Activated CD8-positive, alpha-beta memory T cell treated with anti-CD3 and anti-CD28 coated beads for 36 hours (primary cell): ENCODE data around the gene SORCS2. TPM values are rescaled to one million over a fixed set of nuclear protein-coding genes. Genes with fewer than 3 reads are reported as not detected.

Experiments
- CTCF ChIA-PET: fragments of 350-600 bp; sonication (Branson Sonifier 250); formaldehyde crosslinking; loops from one replicate; lab custom pipeline; 2021; ENCODE audit warnings: antibody characterized with exemption; lab: Charles Lee
- POLR2A ChIA-PET: fragments of 350-600 bp; sonication (Branson Sonifier 250); formaldehyde crosslinking; loops from one replicate; lab custom pipeline; 2021; ENCODE audit warnings: antibody characterized with exemption; lab: Charles Lee
- total RNA-seq, 2 experiments: library from RNA; stranded (reverse); gene quantifications; one replicate each; pipeline ENCODE4 v1.2.3, GENCODE V29; 2021

SORCS2 gene
- total RNA-seq, 2 experiments from 2014 or later, result not detected

DNA sequence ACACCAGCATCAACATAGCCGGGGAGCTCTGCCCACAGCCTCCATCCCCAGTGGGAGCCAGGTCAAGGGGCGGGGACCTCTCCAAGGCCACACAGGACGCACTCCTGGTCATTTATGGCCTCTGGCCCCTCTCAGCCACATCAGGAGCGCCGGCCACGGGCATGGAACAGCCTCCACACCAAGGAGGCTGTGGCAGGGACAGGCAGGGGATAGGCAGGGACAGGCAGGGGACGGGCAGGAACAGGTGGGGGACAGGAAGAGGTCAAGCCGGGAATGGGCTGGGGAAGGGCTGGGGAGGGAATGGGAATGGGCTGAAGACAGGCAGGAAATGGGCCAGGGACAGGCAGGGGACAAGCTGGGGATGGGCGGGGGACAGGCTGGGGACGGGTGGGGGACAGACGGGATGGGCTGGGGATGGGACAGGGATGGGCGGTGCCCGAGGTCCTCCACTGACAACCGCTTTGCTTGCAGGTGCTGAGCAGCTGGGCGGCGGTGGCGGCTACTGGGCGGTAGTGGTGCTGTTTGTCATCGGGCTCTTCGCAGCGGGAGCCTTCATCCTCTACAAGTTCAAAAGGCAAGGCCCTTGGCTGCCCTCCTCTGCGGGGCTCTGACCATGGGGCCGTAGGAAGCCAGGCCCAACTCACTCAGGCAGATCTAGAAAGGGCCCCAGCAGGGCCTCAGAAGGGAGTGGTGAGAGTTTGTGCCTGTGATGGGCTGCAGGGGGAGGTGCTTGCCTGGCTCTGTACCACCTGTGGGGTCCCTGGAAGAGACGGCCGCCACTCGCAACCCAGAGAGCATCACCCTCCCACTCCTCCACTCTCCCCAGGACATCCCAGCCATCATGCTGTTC is 541.7 kb downstream of the SORCS2 start:
- ChIA-PET CTCF (no interaction called here), POLR2A (no interaction called here)

DNA sequence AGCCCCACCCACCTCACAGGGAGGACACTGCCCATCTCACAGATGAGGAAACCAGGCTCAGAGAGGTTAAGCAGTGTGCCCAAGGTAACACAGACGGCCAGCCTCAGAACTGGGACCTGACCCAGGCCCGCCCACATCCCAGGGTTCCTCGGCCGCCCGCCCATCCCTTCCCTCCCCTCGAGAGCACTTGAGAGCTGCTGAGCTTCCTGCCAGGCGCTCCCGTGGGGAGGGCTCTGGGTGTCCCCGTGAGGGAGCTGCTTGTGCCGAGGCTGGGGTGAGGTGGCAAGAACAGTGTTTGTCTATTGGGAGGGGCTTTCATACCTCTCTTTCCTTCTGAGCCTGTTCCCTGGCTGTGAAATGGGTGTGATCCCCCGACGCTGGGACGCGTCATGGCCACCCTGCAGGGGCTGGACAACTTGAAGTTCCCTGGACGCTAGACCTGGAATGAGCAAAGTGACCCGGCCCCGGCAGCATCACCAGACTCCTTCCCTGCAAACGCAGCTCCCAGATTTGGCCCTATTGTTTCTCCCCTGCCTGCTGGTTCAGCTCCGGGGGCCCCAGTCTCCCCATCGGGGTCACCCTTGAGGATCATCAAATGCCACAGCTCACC is 542.4 kb downstream of the SORCS2 start:
- ChIA-PET CTCF (no interaction called here), POLR2A (no interaction called here)

DNA sequence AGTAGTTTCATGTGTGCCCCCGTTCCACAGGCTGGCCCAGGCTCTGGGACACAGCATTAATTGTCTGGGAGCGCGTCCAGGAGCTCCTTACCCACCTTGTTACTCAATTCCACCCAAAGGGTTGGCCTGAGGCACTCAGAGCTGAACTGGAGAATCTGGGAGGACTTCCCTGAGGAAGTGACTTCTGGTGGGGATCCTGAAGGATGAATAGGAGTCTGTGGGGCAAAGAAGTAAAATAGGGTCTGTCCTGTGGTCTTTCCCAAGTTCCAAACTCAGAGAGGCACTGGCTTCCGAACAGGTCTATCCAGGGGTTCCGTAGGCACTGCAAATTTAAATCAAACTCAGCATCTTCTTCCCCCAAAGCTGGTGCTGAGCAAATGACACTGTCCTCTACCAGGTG is 543.1 kb downstream of the SORCS2 start:
- CTCF ChIA-PET, result no interaction called here
- POLR2A ChIA-PET, result no interaction called here

DNA sequence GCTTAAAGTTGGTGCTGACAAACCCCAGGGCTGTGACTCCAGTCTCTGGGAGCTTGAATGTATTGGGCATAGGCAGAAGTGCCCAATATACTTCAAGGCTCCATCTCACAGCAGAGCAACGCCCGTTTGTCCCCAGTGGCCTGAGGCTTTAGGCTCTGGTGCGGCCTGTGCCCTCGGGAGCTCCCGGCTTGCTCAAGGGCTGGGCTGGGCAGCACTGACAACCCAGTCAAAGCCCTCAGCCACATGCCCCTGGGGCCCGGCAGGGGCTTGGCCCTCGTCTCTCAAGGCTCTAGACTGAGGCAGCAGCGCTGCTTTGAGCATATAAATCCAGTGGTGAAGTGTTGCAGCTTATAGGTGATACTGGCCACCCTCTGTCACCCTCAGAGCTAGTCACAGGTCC is 543.6 kb downstream of the SORCS2 start:
- ChIA-PET POLR2A (no interaction called here), CTCF (interaction anchor here (0.9 kb wide), 1 partner anchor 16 kb away, joined by 3 read pairs; no protein-coding TSS in a partner anchor)

DNA sequence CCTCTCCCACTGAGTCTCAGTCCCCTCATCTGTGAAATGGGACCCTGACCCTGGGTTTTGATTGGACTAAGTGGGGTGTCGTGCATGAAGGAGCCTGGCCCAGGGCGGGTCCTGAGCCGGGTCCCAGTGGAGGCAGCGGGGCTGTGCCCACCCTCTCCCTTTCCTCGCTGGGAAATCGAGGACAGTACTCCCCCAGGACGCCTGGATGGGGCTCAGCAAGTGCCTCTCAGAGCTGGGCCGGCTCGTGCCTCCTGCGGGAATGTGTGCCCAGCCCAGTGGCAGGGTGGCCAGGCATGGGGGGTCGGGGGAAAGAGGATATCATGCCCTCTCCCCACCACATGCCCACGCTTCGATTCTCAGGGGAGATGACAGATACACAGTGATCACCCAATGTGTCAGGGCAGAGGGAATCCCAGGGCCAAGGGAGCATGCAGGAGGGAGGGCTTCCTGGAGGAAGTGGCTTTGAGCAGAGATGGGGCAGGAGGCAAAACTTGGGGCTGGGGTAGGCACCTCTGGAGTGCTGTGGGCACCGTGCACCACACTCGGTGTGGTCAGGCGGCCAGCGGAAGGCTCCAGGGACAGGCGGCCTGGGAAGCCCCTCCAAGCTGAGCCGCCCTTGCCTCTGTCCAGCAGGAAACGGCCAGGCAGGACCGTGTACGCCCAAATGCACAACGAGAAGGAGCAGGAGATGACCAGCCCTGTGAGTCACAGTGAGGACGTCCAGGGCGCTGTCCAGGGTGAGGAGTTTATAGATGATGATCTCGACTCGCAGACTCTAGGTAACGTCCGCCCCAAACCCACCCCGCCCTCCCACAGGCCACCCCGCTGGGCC is 544.3 kb downstream of the SORCS2 start:
- CTCF ChIA-PET, result interaction anchor here (0.9 kb wide), 1 partner anchor 17 kb away, joined by 3 read pairs; no protein-coding TSS in a partner anchor

DNA sequence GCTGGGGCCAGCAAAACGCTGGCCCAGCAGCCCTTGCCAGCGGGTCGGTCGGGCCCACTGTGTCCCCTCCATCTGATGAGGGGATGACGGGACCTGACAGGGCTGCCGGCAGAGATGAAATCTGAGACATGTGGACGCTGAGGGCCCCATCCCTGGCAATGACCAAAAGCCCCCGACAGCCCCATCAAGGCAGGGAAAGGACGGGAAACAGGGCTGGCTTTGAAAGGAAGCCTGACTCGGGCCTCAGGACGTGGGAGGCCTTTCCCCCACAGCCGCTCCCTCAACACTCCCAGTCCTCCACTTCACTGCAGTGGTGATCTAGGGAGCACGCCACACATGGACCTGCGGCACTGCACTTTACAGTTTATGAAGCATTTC is 544.9 kb downstream of the SORCS2 start:
- POLR2A ChIA-PET, result no interaction called here

More for the DNA sequence above, 544.3 kb downstream of the SORCS2 start:
- POLR2A ChIA-PET, result no interaction called here

DNA sequence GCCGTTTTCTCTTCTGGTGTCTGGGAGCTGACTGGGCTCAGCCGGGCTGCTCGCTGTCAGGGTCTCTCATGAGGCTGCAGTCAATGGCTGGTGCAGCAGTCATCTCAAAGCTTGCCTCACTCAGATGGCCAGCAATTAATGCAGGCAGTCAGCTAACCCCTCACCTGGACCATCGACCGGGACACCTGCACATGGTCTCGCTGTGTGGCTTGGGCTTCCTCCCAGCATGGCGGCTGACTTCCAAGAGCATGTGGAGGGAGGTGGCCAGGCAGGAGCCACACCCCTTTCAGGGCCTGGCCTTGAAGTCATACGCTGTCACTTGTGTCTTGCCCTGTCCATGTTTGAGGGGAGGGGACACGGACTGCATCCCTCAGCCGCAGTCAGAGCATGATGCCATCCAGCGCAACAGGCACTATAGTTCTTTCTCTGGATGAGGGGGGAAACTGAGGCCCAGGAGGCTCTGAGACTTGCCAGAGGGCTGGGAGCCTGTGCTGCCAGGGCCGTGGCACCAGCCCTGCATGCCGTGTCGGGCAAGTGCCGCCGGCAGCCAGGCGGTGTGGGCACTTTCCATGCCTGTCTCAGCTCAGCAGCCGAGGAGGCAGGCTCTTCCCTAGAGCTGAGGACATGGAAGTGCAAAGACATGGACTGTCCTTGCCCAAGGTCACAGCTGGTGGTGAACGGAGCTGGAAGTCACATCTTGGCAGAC is 545.6 kb downstream of the SORCS2 start:
- ChIA-PET POLR2A (no interaction called here), CTCF (interaction anchor here (1.2 kb wide), 1 partner anchor 18 kb away, joined by 3 read pairs; no protein-coding TSS in a partner anchor)

More for the DNA sequence above, 544.9 kb downstream of the SORCS2 start:
- CTCF ChIA-PET, result no interaction called here

DNA sequence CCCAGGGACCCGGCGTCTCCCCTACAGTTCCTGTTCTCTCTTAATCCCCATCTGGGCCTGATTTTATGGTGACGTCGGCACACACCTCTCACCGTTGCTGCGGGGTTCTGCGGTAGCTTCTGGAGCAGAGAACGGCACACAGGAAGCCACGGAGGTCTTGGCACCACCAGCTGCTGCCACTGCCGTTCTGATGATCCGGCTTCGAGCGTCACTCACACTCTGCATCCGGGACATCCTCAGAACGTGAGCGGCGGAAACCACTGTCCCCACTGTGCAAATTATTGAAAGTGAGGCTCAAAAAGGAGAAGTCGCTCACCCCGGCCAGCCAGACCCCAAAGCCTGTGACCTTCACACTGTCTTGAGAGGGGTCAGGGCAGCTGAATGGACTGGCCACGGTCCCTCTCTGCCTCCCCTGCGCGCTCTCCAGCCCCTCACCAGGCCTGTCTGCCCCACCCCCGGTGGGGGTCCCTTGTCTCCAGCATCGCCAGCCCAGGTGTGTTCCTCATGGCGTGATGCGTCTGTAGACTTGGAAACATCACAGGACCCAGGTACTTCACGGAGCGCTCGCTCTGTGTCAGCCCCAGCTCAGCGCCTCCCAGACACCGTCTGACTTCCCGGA is 546.2 kb downstream of the SORCS2 start:
- ChIA-PET POLR2A (no interaction called here), CTCF (interaction anchor here (1.2 kb wide), 1 partner anchor 19 kb away, joined by 3 read pairs; no protein-coding TSS in a partner anchor)

DNA sequence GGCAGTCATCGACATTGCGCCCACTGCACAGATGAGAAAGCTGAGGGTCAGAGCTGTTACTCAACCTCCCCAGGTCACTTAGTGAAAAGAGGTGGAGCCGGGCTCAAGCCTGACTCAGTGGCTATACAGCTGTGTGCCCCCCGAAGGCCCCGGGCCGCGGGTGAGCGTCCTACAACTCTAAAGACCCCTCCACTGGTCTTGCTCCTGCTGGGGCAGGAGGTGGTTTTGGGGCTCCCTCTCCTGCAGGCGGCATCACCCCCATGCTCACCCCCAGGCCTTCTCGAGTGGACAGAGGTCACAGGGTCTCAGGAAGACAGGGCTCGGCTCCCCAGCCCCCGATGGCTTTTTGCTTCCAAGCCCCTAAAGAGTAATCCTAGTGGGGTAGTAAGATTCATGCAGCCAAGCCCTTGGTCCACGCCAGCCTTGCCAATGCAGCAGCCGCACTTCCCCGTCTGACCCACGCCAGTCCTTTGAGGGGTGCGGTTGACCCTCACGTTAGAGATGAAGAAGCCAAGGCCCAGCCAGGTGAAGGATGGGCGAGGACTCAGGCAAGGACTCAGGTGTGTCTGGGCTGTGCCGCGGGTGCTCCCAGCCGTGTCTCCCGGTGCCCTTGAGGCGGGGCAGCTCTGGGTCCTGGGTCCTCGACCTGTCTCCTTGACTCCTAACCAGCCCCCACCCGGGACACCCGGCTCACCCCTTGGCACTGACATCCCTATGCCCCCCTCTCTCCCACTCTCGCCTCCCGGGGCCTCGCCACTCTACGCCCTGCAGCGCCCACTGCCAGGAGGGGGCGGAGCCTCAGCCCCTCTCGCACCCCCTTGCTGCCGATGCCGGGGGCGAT is 547.0 kb downstream of the SORCS2 start:
- ChIA-PET POLR2A (no interaction called here), CTCF (interaction anchor here (1.2 kb wide), 1 partner anchor 20 kb away, joined by 3 read pairs; no protein-coding TSS in a partner anchor)

DNA sequence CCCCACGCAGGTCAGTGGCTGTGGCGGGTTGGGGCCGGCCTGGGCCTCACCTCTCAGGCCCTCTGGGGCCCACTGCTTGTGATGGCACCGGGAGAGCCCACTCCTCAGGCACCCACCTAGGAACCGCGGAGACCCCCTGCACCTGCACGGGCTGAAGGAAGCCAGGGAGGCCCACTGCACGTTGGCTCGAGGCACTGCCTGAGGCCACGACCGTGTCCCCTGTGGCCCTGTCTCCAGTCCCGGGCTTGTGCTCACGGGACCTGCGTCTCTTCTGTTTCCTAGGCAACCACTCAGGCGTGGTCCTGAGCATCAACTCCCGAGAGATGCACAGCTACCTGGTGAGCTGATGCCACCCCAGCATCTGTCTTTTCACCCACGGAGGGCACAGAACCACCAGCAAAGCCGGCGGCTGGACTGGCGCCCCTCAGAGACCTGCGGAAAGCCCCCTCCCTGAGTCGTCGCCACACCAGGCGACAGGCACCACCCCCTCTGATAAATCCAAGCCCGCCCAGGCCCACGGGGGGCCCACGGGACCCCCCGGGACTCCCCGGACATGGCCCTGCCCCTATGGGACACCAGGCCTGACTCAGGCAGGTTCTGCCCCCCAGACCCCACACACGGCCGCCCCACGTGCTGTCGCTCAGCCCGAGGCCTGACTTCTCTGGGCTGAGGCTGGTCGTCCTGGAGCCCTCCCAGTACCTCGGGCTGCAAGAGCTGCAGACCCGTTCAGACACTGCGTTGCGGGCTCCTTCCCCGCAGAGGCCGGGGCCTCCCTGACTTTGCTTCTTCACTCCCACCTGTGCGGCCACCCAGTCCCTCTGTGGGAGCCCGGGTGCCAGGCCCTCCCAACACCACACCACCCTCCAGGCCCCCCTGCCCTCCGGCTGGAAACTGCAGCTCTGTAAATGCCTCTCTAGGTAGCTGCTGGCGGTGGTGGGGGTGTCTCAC is 547.9 kb downstream of the SORCS2 start:
- POLR2A ChIA-PET, result no interaction called here

DNA sequence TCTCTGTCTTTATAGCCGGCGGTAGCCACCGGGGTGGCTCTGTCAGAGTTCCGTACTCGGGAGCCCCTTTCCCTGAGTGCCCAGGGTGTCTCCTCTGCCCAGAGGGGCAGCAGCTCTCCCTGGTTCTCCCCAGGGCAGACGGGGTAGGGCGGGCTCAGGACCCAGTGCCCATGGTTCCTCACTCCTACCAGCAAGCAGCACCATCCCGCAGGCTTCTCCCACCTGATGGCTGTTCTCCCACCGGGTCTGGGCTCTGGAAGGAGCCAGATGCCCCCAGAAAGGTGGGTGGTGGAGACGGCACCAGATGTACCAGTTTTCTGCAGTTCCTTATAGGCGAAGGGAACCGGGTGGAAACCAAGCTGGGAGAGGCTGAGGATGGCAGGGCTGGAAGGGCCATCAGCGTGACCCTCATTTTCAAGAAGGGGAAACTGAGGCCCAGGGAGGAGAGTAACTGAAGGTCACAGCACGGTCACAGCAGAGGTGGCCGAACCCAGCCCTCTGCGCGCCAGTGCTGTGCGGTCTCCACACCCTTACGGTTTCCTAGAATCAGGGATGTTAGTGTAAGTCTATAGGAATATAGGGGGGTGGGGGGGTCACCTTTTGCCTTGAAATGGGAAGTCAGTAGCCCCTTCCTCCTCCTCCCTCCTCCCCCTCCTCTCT is 548.7 kb downstream of the SORCS2 start:
- POLR2A ChIA-PET, result no interaction called here
- CTCF ChIA-PET, result no interaction called here

More for the DNA sequence above, 547.9 kb downstream of the SORCS2 start:
- CTCF ChIA-PET, result no interaction called here

DNA sequence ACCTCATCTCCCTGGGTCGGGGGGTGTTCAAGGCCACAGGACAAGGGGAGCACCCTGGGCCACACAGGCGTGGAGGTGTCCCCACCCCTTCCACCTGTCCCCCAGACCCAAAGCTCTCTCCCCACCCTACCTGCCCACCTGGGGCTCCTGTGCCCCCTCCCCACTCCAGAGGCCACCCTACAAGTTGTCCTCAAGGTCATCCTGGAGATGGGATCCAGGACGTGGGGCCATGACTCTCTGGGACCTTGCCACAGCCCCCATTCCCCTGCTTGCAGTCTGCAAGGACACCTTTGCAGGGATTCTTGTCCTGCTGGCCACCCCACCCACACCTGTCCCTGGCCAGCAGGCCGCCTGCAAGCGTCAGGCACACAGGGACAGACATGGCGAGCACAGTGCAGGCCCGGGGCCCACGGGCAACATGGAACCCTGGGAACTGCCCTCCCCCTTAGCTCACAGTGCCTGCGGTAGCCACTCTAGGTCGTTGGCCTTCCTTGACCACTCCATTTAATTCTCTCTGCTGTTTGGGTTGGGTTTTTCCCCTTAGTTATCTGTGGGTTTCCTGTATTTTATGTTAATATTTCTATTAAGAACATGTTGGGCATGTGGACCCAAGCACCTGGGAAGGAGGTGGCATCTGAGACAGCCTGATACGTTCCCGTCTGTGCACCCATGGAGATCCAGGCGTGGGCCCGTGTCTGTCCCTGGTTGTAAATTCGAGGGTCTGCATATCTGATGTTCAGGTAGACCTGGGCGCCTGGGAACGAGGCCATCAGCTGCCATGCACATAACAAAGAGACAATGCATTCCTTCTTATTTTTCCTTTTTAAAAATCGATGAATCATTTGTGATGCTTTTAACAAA is 549.8 kb downstream of the SORCS2 start:
- ChIA-PET CTCF (no interaction called here), POLR2A (no interaction called here)

DNA sequence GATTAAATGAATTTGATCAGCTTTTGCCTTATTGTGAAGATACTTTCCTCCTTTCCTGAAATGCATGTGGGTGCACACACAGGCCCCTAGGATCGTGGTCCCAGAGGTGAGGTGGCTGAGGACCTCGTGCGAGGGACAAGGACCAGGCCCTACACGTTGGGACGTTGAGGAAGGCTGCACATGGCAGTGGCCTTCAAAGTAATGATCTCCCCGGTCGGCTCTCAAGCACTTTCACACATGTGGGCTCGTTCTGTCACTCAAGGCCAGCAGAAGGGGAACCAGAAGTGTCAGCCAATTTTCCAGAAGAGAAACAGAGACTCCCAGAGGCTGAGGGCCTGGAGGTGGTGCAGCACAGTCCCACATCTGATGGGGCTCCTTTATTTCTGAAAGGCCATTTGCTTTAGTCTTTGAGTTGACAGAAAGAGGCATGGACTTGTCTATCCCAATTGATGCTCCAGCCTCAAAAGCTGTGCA is 550.5 kb downstream of the SORCS2 start:
- POLR2A ChIA-PET, result no interaction called here
- CTCF ChIA-PET, result no interaction called here

DNA sequence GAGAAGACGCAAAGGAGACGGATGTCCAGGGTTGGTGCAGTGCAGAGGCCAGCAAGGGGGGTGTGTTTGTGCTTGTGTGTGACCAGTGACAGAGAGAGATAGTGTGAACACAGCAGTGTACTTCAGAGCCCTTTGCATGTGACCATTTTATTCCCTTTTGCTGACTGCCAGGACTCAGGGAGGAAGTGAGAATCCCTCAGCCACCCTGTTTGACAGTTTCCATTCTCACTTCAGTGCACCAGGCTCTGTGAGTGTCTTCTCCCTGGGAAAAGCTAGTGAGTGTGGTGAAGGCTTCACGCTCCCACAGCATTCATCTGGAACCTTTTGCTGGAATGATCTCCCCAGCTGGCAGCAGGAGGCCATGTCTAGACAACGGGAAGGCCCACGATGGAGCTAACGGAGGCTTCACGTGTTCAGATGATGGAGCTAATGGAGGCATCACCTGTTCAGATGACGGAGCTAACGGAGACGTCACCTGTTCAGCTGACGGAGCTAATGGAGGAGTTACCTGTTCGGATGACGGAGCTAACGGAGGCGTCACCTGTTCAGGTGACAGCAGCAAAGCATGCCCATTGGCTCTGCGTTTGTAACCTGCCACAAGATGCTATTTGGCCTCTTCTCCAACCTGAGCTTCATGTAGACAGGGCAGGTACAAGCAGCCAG is 551.9 kb downstream of the SORCS2 start:
- CTCF ChIA-PET, result no interaction called here

More for the DNA sequence above, 551.9 kb downstream of the SORCS2 start:
- POLR2A ChIA-PET, result no interaction called here
